Measurements from ENCODE around the gene CMTM7. TPM values are rescaled to one million over a fixed set of nuclear protein-coding genes. Genes with fewer than 3 reads are reported as not detected.
A peak's percentile ranks its signal among the peaks of the same experiment; 100 is the strongest.

CMTM7 gene
- total RNA-seq, 1 donor from 2014 or later, result 18.0 TPM

GRCh38 chr3:32495085-32495484, 103.4 kb downstream of the CMTM7 start:
- Mint-ChIP-seq H3K4me3 (no peak overlapping the region), H3K9me3 (peaks cover 5% of the 10 kb centered on the region), H3K27ac (no peak overlapping the region), H3K27me3 (ENCODE audit: low read depth) (no peaks in the 10 kb centered on the region), H3K36me3 (peaks cover 8% of the 10 kb centered on the region), H3K4me1 (peaks cover 17% of the 10 kb centered on the region)
- DNase-seq (ENCODE audit: low spot score in 2 of 2, unreplicated experiment in 2 of 2), result no peak
- TF ChIP-seq, protein P1, sequence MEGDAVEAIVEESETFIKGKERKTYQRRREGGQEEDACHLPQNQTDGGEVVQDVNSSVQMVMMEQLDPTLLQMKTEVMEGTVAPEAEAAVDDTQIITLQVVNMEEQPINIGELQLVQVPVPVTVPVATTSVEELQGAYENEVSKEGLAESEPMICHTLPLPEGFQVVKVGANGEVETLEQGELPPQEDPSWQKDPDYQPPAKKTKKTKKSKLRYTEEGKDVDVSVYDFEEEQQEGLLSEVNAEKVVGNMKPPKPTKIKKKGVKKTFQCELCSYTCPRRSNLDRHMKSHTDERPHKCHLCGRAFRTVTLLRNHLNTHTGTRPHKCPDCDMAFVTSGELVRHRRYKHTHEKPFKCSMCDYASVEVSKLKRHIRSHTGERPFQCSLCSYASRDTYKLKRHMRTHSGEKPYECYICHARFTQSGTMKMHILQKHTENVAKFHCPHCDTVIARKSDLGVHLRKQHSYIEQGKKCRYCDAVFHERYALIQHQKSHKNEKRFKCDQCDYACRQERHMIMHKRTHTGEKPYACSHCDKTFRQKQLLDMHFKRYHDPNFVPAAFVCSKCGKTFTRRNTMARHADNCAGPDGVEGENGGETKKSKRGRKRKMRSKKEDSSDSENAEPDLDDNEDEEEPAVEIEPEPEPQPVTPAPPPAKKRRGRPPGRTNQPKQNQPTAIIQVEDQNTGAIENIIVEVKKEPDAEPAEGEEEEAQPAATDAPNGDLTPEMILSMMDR (IDR thresholded peaks at IDR 0.05; ENCODE audit: unreplicated experiment), result no peak

- no peak for DNase-seq (ENCODE audit: low spot score in 2 of 2, unreplicated experiment in 2 of 2)
- peaks cover 8% of the 10 kb centered on the region for H3K36me3 Mint-ChIP-seq
- no peak overlapping the region for H3K27ac Mint-ChIP-seq
- TF ChIP-seq, protein P1 (IDR thresholded peaks at IDR 0.05; ENCODE audit: unreplicated experiment), result no peak
- H3K27me3 Mint-ChIP-seq (ENCODE audit: low read depth), result no peaks in the 10 kb centered on the region
- H3K9me3 Mint-ChIP-seq, result peaks cover 5% of the 10 kb centered on the region
- peaks cover 23% of the 10 kb centered on the region for H3K4me1 Mint-ChIP-seq
- H3K4me3 Mint-ChIP-seq, result no peak overlapping the region
These were observed 104.0 kb downstream of the CMTM7 start for GRCh38 chr3:32495609-32496008.

- TF ChIP-seq, protein P1 (IDR thresholded peaks at IDR 0.05; ENCODE audit: unreplicated experiment), result no peak
- H3K9me3 Mint-ChIP-seq, result peaks cover 5% of the 10 kb centered on the region
- DNase-seq (ENCODE audit: low spot score in 2 of 2, unreplicated experiment in 2 of 2), result no peak
- peaks cover 8% of the 10 kb centered on the region for H3K36me3 Mint-ChIP-seq
- H3K4me1 Mint-ChIP-seq, result peaks cover 39% of the 10 kb centered on the region
- no peak overlapping the region for H3K4me3 Mint-ChIP-seq
- no peaks in the 10 kb centered on the region for H3K27me3 Mint-ChIP-seq (ENCODE audit: low read depth)
- peak overlapping the region; percentile 50 for H3K27ac Mint-ChIP-seq
These were observed 106.6 kb downstream of the CMTM7 start for GRCh38 chr3:32498252-32498651.

GRCh38 chr3:32498992-32499391, 107.3 kb downstream of the CMTM7 start:
- H3K4me3 Mint-ChIP-seq, result no peak overlapping the region
- no peaks in the 10 kb centered on the region for H3K27me3 Mint-ChIP-seq (ENCODE audit: low read depth)
- peaks cover 8% of the 10 kb centered on the region for H3K36me3 Mint-ChIP-seq
- DNase-seq (ENCODE audit: low spot score in 2 of 2, unreplicated experiment in 2 of 2), result no peak
- peaks cover 39% of the 10 kb centered on the region for H3K4me1 Mint-ChIP-seq
- TF ChIP-seq, protein P1 (IDR thresholded peaks at IDR 0.05; ENCODE audit: unreplicated experiment), result no peak
- H3K9me3 Mint-ChIP-seq, result peaks cover 5% of the 10 kb centered on the region
- no peak overlapping the region for H3K27ac Mint-ChIP-seq

DNA sequence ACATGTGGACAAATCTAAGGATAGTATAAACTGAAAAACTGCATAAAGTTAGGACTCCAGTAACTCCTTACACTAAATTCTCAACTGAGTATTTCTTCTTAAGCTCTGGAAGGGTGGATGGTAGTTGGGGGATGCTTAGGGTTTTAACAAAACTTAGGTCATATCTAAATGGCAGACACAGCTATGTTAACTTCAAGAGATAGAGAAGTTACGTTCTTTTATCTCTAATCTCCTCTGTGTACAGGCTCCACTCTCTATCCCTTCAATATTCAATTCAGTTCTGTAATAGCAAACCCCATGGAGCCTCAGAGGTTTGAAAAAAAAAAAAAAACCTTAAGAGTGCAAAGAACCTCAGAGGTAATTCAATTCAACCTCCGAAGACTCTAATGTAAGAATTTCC, 107.9 kb downstream of the CMTM7 start:
- H3K4me3 Mint-ChIP-seq, result no peak overlapping the region
- no peaks in the 10 kb centered on the region for H3K27me3 Mint-ChIP-seq (ENCODE audit: low read depth)
- peaks cover 8% of the 10 kb centered on the region for H3K36me3 Mint-ChIP-seq
- DNase-seq (ENCODE audit: low spot score in 2 of 2, unreplicated experiment in 2 of 2), result no peak
- peaks cover 5% of the 10 kb centered on the region for H3K9me3 Mint-ChIP-seq
- peak overlapping the region; percentile 47 for H3K27ac Mint-ChIP-seq
- TF ChIP-seq, protein P1 (IDR thresholded peaks at IDR 0.05; ENCODE audit: unreplicated experiment), result no peak
- peaks cover 39% of the 10 kb centered on the region for H3K4me1 Mint-ChIP-seq

DNA sequence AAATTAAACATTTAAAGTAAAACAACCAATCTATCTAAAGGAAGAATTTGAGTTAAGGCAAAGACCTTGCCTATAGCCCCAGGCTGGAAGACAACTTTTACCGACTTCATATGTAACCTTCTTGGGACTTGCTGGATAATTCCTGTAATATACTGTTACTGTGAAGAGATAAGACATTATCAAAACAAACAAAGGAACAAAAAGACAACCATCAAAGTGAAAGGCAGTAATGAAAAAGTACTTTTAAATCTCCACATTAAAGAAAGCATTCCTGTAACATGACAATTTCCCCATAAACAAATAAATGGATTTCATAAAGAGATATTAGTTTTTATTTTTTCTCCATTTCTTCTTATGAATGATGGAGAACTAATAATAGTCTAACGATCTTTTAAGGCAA, 108.6 kb downstream of the CMTM7 start:
- Mint-ChIP-seq H3K36me3 (peaks cover 8% of the 10 kb centered on the region), H3K9me3 (peaks cover 5% of the 10 kb centered on the region), H3K27ac (peak overlapping the region; percentile 85), H3K4me3 (peak overlapping the region; percentile 97), H3K4me1 (peaks cover 39% of the 10 kb centered on the region), H3K27me3 (ENCODE audit: low read depth) (no peaks in the 10 kb centered on the region)
- DNase-seq (ENCODE audit: low spot score in 2 of 2, unreplicated experiment in 2 of 2), result no peak
- TF ChIP-seq, protein P1 (IDR thresholded peaks at IDR 0.05; ENCODE audit: unreplicated experiment), result no peak

Data from mesothelial cell of epicardium (in vitro differentiated cells).